Thymus (tissue), 11 donors: ENCODE measurements around the gene ASPSCR1. TPM values are rescaled to one million over a fixed set of nuclear protein-coding genes. Genes with fewer than 3 reads are reported as not detected.

Experiments
- DNase-seq, 9 donors: peaks; one replicate each; pipeline ENCODE4 v3.0.0-alpha.2; 2013; ENCODE audit warnings: low spot score in 9 of 9, low read depth in 6 of 9, missing footprints in 1 of 9
- H3K27ac ChIP-seq, 2 donors: one replicate each; pipeline ENCODE4 v1.5.1; 2013; ENCODE audit warnings: control low read depth in 1 of 2, low read depth in 1 of 2, low read length in 1 of 2, mild to moderate bottlenecking in 1 of 2, moderate library complexity in 1 of 2
- H3K27me3 ChIP-seq, 2 donors: one replicate each; pipeline ENCODE4 v1.5.1; 2013; ENCODE audit warnings: low read length in 1 of 2; ENCODE audit not compliant: control insufficient read depth in 2 of 2, insufficient read depth in 1 of 2
- H3K36me3 ChIP-seq, 2 donors: one replicate each; pipeline ENCODE4 v1.5.1; 2013; ENCODE audit warnings: low read length in 1 of 2, mild to moderate bottlenecking in 1 of 2, moderate library complexity in 1 of 2; ENCODE audit not compliant: control insufficient read depth in 2 of 2, insufficient read depth in 2 of 2
- H3K4me1 ChIP-seq, 2 donors: one replicate each; pipeline ENCODE4 v1.5.1; 2013; ENCODE audit warnings: low read length in 2 of 2; ENCODE audit not compliant: control insufficient read depth in 2 of 2, insufficient read depth in 2 of 2
- H3K4me3 ChIP-seq, 2 donors: one replicate each; pipeline ENCODE4 v1.5.1; 2013; ENCODE audit warnings: low read length in 2 of 2, control low read depth in 1 of 2, mild to moderate bottlenecking in 1 of 2
- H3K9me3 ChIP-seq, 2 donors: one replicate each; pipeline ENCODE4 v1.5.1; 2013; ENCODE audit warnings: low read length in 1 of 2, mild to moderate bottlenecking in 1 of 2; ENCODE audit not compliant: control insufficient read depth in 2 of 2, insufficient read depth in 1 of 2
- WGBS: extraction: QIAGEN DNeasy Blood & Tissue Kit; methylation state at CpG from one replicate; pipeline ENCODE4 v1.1.7; 2013; 5-methylcytosine and 5-hydroxymethylcytosine counted together
- polyA plus RNA-seq: library from polyadenylated mRNA; stranded (reverse); fragments of 200-250 nt; gene quantifications from one replicate; pipeline ENCODE4 v1.2.3, GENCODE V29; 2013
- total RNA-seq: library from RNA; stranded (reverse); fragments of 120-200 nt; gene quantifications from one replicate; pipeline ENCODE4 v1.2.4, GENCODE V29; 2013
- donor health status: healthy.

Gene ASPSCR1
- total and polyA plus RNA-seq, 2 donors = 27.6 to 57.6 TPM

- peaks cover 18 to 34% of the 10 kb centered on the region in 2 donors for H3K4me1 ChIP-seq
These were observed 54.6 kb downstream of the ASPSCR1 start for GRCh38 chr17:82031885-82032627.

GRCh38 chr17:82033359-82034085 lies 56.1 kb downstream of the ASPSCR1 start:
- H3K27ac ChIP-seq = no peak overlapping the region
- H3K27me3 ChIP-seq = peaks cover 6 to 31% of the 10 kb centered on the region in 2 donors
- WGBS = 97% methylated on average over 38 of the region's 38 CpGs
- no peak for DNase-seq
- H3K4me3 ChIP-seq = no peak overlapping the region
- peaks cover 4 to 13% of the 10 kb centered on the region in 2 donors for H3K36me3 ChIP-seq
- H3K9me3 ChIP-seq = peaks cover 0 to 2% of the 10 kb centered on the region in 2 donors
- H3K4me1 ChIP-seq = peaks cover 19 to 41% of the 10 kb centered on the region in 2 donors

More at GRCh38 chr17:82031885-82032627, 54.6 kb downstream of the ASPSCR1 start:
- H3K4me3 ChIP-seq = peak overlapping the region in 1 of 2 donors; percentile 57
- peaks cover 6 to 31% of the 10 kb centered on the region in 2 donors for H3K27me3 ChIP-seq
- peaks cover 14 to 25% of the 10 kb centered on the region in 2 donors for H3K36me3 ChIP-seq
- peaks cover 0 to 2% of the 10 kb centered on the region in 2 donors for H3K9me3 ChIP-seq
- no peak for DNase-seq
- no peak overlapping the region for H3K27ac ChIP-seq
- WGBS = 15% methylated on average over 59 of the region's 59 CpGs

- H3K27me3 ChIP-seq = peaks cover 6 to 31% of the 10 kb centered on the region in 2 donors
- H3K27ac ChIP-seq = no peak overlapping the region
- H3K4me1 ChIP-seq = peaks cover 19 to 44% of the 10 kb centered on the region in 2 donors
- peaks cover 0 to 7% of the 10 kb centered on the region in 2 donors for H3K36me3 ChIP-seq
- H3K4me3 ChIP-seq = no peak overlapping the region
- WGBS = 96% methylated on average over 23 of the region's 23 CpGs
- peaks cover 0 to 2% of the 10 kb centered on the region in 2 donors for H3K9me3 ChIP-seq
- no peak for DNase-seq
These were observed 57.1 kb downstream of the ASPSCR1 start for GRCh38 chr17:82034371-82035011.

- Histone ChIP-seq H3K27ac (no peak overlapping the region), H3K4me1 (peaks cover 14 to 36% of the 10 kb centered on the region in 2 donors), H3K9me3 (peaks cover 0 to 2% of the 10 kb centered on the region in 2 donors), H3K27me3 (peaks cover 6 to 24% of the 10 kb centered on the region in 2 donors), H3K4me3 (no peak overlapping the region), H3K36me3 (peaks cover 0 to 7% of the 10 kb centered on the region in 2 donors)
- 97% methylated on average over 8 of the region's 8 CpGs for WGBS
- DNase-seq = no peak
These were observed 58.1 kb downstream of the ASPSCR1 start for GRCh38 chr17:82035488-82035887.

GRCh38 chr17:82035956-82036633 lies 58.7 kb downstream of the ASPSCR1 start:
- Histone ChIP-seq H3K27me3 (peaks cover 5 to 18% of the 10 kb centered on the region in 2 donors), H3K27ac (no peak overlapping the region), H3K36me3 (peaks cover 0 to 7% of the 10 kb centered on the region in 2 donors), H3K9me3 (peaks cover 0 to 2% of the 10 kb centered on the region in 2 donors), H3K4me3 (peak overlapping the region; percentile 65 to 68), H3K4me1 (peaks cover 14 to 30% of the 10 kb centered on the region in 2 donors)
- no peak for DNase-seq
- 97% methylated on average over 20 of the region's 20 CpGs for WGBS

- peaks cover 0 to 7% of the 10 kb centered on the region in 2 donors for H3K36me3 ChIP-seq
- H3K27me3 ChIP-seq = peaks cover 3 to 17% of the 10 kb centered on the region in 2 donors
- WGBS = 57% methylated on average over 23 of the region's 23 CpGs
- peaks cover 0 to 2% of the 10 kb centered on the region in 2 donors for H3K9me3 ChIP-seq
- DNase-seq = no peak
- H3K4me3 ChIP-seq = peak overlapping the region; percentile 65 to 68
- peak overlapping the region in 1 of 2 donors; percentile 60 for H3K27ac ChIP-seq
- H3K4me1 ChIP-seq = peaks cover 14 to 28% of the 10 kb centered on the region in 2 donors
These were observed 59.2 kb downstream of the ASPSCR1 start for GRCh38 chr17:82036634-82037091.

- peak; percentile 69 to 97 (median 91) for DNase-seq
- under 1% methylated on average over 92 of the region's 92 CpGs for WGBS
- H3K4me1 ChIP-seq = peaks cover 10 to 24% of the 10 kb centered on the region in 2 donors
- H3K27ac ChIP-seq = peak within 1 kb of the TSS; percentile 91 to 94
- peaks cover 0 to 12% of the 10 kb centered on the region in 2 donors for H3K27me3 ChIP-seq
- peaks cover 0 to 7% of the 10 kb centered on the region in 2 donors for H3K36me3 ChIP-seq
- peaks cover 0 to 2% of the 10 kb centered on the region in 2 donors for H3K9me3 ChIP-seq
- peak within 1 kb of the TSS; percentile 65 to 68 for H3K4me3 ChIP-seq
These were observed 59.9 kb downstream of the ASPSCR1 start, which contains the start of gene DCXR for GRCh38 chr17:82037092-82037888. Gene DCXR, minus strand, starts transcription at chr17:82037697. Its CDS starts 15 bp downstream, at chr17:82037682.

GRCh38 chr17:82037889-82038195 lies 60.4 kb downstream of the ASPSCR1 start:
- H3K9me3 ChIP-seq = peaks cover 0 to 2% of the 10 kb centered on the region in 2 donors
- H3K27me3 ChIP-seq = peaks cover 0 to 6% of the 10 kb centered on the region in 2 donors
- peak overlapping the region; percentile 41 to 68 for H3K4me3 ChIP-seq
- DNase-seq = no peak
- H3K4me1 ChIP-seq = peaks cover 10 to 21% of the 10 kb centered on the region in 2 donors
- no peak overlapping the region for H3K27ac ChIP-seq
- H3K36me3 ChIP-seq = peaks cover 0 to 7% of the 10 kb centered on the region in 2 donors
- 9% methylated on average over 10 of the region's 10 CpGs for WGBS
